HG03520 (cell line): ENCODE data around the gene VWA3B.

Experiments used
- ATAC-seq: cut with Tn5 transposase; IDR thresholded peaks from one replicate; pipeline ENCODE4 v1.9.1; 2021; ENCODE audit warnings: mild to moderate bottlenecking, moderate library complexity; ENCODE audit not compliant: unreplicated experiment

Gene VWA3B

DNA sequence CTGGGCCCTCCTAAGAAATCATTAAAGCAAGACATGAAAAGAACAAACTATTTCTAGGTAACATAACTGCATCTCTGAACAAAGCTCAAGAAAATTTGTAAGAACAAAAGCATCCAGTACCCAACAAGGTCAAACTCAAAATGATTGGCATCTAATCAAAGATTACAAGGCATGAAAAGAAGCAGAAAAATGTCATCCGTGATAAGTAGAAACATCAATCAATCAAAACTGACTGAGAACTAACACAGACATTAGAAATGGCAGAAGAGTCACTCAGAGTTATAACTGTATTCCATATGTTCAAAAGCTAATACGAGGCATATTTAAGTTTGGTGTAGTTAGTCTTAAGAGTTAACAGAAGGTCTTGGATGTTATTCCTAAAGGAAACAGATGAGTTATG lies 80.9 kb downstream of the VWA3B start:
- no peak for ATAC-seq

- no peak for ATAC-seq
Measured at GRCh38 chr2:98170076-98170475, 83.1 kb downstream of the VWA3B start.

- ATAC-seq: no peak
Measured at GRCh38 chr2:98172150-98172765, 85.3 kb downstream of the VWA3B start.

DNA sequence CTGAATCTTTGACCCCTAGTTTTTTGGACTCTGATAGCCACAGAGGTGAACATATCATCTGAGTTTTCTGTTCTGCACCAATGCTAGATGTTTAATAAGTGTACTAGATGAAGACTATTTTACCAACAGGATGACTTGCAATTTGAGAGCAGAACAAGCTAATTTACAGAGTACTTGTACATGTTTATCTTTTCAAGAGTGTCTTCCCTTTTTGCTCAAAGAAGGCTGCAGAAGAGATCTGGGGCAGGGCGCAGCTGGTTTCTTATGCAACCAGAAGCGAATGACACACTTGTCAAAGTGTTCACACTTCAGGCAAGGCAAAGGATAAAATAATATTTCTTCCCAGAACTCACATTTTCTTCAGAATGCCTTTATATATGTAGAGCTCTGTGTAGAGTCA lies 86.0 kb downstream of the VWA3B start:
- ATAC-seq: no peak

DNA sequence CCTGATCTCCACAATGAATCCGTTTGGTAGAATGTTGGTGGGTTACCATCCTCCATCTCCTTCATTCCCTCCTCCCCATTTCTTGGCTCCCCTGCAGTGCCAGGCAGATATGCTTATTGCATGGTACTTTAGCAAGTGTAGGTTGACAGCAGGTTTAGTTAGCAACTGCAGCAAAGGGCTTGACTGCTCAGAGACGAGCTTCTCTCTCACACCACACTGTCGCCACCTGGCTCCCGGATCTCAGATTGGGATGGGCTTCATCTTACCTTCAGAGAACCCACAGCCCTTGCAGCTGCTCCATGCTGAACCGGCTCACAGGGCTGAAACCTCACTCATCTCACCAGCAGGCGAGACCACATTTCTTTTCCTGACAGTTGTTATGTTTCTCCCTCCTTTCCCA lies 88.8 kb downstream of the VWA3B start:
- no peak for ATAC-seq

- no peak for ATAC-seq
Measured at GRCh38 chr2:98177286-98177685, 90.3 kb downstream of the VWA3B start.

DNA sequence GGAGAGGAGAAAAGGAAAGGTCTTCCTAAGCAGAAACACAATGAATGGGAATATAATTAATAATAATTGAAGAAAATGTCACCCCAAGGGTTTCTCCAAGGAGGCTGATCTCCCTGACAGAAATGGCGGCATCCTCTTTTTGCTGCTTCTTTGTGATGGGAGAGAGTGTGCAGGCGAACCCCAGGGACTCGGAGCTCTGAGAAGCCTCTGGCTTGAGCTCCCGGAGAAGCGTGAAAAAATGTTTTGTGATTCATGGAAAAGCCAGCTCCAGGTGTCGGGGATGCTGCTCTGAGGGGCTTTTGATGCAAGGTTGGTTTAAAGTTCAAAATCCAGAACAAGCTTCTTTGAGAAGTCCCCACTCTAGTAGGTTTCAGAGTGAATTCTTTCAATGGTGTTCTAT lies 91.0 kb downstream of the VWA3B start:
- no peak for ATAC-seq

GRCh38 chr2:98180456-98180855 lies 93.5 kb downstream of the VWA3B start:
- ATAC-seq: no peak

GRCh38 chr2:98181346-98181745 lies 94.4 kb downstream of the VWA3B start:
- ATAC-seq: no peak

DNA sequence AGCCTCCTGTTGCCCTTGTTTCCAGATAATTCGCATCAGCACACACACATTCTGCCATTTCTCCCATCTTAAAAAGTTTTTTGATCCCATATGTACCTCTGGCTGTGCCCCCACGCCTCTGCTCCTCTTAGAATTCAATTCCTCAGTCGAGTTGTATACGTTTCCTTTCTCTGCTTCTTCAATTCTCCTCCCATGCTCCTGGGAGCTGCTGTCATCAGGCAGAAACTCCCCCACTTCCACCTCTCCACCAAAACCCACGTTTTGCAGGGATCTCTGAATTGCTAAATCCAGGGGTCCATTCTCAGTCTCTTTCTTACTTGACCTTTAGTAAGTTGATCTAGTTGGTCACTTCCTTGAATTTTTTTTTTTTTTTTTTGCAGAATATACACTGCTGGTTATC lies 98.8 kb downstream of the VWA3B start:
- no peak for ATAC-seq

DNA sequence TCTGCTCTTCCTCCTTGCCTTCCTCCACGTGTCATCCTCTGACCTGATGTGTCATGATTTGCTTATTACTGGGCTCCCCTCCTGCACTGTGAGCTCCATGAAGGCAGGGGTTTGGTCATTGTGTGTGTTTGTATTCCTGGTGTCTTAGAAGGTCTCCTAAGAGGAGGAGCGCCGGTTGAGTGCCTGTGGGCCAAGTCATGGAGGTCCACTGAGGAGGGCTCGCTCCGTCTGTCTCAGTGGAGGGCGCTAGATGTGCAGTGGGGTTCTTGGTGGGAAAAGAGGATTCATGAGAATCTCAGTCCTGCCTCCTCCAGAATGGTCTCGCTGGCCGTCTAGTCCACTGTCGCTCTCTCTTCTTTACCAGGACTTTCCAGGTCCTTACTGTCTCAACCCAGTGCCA lies 100.2 kb downstream of the VWA3B start:
- ATAC-seq: no peak

DNA sequence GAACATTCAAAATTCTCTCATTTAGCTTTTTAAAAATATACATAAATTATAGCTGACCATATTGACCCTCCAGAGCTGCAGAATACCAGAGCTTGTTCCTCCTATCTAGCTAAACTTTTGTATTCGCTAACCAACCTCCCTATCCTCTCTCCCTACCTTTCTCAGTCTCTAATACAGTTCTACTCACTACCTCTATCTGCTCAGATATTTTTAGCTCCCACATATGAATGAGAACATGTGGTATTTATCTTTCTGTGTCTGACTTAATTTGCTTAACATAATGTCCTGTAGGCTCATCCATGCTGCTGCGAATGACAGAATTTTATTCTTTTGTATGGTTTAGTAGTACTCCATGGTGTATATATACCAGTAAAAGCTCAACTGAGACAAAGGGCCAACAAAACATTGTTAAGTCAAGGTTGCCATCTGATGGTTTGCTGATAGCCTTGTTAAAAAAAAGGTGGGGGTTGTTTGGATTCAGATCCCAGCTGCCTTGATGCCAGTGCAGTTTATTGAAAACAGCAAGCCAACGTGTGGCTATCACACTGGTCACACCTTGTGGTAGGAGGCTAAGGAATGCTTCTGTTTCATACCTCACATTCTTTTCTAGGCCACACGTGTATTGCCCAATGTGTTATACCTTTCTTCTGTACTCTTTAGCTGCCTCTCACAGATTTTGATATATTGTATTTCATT lies 101.5 kb downstream of the VWA3B start:
- ATAC-seq: no peak

DNA sequence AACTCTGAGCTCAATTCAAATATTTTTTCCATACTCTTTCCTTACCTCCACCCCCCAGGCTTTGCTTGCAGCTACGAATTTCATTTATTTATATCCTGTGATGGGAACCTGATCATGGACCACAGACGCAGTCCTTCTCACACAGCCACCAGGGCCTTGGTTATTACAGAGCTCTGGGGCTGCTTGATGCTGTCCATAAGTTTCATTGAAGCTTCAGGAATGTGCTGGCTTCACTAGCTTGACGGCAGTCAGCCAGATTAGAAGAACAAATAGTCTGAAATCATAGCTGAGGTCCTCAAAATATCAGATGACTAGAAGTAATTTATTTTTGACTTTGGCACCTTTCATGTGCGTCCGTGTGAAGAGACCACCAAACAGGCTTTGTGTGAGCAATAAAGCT lies 104.9 kb downstream of the VWA3B start:
- ATAC-seq: no peak

DNA sequence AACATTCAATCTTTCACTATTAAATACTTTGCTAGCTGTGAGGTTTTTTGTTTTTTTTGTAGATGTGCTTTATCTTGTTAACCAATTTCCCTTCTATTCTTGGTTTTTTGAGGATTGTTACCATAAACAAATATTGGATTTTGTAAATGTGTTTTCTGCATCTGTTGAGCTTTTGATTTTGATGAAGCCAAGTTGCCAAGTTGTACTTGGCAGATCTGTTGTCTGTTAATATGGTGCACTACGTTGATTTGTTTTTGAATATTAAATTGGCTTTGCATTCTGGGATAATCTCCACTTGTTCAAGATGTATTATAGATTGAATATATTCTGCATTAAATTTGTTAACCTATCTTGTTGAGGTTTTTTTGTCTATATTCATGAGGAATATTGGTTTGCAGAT lies 114.6 kb downstream of the VWA3B start:
- ATAC-seq: no peak

DNA sequence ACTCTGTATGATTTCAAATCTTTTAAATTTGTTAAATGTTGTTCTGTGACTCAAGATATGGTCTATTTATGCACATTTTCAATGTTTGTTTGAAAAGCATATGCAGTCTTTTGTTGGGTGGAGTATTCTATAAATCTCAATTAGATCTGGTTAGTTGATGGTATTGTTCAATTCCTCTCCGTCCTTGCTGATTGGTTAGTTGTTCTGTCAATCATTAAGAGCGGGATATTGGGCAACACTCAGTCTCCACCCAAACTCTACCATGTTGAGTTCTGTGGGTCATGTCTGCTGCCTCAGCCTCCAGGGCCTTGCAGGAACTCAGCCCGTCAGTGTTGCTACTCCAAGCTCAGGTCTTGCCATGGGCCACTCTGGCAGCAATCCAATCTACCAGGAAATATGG lies 118.9 kb downstream of the VWA3B start:
- ATAC-seq: no peak

DNA sequence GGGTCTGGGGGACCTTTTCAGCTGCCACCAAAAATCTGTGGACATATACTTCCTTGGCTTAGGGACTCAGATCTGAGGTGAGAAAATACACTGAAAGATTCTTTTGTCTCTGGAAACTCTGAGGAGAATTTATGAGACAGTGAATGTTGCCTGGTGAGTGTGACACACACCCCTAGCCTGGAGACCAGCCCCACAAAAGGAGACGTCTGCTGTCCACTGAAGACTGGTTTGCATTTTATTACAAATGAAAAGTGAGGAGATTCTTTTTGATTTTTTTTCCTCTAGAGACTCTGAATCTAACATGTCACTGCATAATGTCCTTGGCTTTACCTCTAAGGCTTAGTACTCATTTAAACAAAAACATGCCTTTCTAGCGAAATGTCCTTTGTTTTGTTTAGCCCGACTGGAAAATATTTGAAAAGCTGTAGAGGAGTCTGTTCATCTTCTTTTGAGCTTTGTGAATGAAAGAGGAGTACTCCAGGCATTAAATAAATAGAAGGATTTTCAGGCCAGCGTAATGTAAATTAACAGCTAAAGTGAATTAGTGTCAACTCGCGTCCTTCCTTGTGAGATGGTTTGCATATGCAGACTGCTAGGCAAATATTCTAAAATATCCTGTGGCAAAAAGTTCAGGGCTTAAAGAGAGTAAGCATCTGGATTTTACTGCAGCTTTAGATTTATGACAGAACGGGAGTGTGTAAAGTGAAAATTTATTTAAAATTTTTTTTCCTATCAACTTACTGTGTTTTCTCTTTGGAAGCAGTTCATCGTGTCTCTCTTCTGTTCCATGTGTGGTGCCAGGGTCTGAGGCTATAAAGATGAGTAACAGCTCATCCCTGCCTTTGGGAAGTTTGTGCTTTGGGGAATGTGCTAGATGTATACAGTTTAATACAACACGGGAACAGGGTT lies 125.4 kb downstream of the VWA3B start:
- no peak for ATAC-seq

DNA sequence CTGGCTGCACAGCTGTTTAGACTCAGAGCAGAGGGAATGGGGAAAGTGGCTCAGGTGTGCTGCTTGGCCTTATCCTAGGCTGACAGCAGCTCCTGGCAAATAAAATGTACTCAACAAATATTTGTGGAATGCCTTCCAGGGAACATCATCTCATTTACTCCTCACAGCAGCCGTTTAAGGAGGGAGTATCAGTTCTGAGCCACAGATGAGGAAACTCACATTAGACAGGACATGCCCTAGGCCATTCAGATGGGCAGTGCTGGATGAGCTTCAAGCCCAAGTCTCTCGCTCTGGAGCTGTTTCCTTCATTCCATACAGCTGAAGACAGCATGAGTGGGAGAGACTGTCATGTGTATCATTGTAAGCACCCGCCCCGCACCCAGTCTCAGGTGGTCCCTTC lies 129.6 kb downstream of the VWA3B start:
- ATAC-seq: no peak

DNA sequence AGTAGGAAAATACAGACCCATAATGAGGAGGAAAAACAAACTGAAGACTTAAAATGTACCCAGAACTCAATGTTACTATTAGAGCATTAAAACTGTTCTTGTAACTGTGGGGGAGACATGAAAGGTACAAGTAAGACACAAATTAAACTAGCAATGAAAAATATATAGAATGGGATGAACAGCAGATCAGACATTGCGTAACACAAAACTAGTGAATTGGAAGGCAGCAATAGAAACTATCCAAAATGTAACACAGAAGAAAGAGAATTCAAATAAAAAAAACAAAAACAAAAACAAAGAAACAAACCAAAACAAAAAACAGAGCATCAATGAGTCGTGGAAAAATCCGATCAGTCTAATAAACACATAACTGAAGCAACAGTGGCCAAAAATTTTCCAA lies 132.2 kb downstream of the VWA3B start:
- ATAC-seq: no peak

DNA sequence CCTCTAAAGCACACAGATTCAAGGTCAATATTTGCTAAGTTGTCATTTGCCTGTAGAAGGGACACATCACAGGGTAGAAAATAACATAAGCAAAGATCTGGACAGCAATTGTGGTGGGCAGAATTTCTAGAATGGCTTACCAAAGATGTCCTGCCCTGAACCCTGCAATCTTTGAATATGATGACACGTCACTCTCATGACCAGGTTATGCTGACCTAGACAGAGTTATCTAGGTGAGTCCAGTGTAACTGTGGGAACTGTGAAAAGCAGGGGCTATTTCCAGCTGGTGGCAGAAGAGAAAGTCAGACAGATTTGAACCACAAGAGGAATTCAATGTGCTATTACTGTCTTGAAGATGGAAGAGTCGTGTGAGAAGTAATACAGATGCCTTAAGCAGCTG lies 147.0 kb downstream of the VWA3B start:
- ATAC-seq: no peak

DNA sequence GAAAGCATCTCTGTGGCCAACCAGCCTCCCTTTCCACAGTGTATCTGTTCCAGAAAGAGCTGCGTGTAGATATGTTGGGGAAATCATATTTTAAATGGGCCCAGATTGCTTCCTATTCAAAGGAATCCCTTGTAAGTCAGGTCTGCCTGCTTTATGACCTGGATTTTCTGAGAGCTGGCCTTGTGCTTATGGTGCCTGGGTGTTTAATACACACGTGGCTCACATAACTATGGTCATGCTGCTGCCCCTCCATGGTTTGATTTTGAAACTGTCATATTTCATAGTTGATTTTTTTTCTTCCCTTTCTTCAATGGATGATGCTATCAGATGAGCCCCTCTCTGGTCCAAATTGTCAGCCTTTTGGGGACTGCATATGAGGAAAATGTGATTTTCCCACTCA lies 147.8 kb downstream of the VWA3B start:
- ATAC-seq: no peak

GRCh38 chr2:98236935-98237334 lies 150.0 kb downstream of the VWA3B start:
- no peak for ATAC-seq

DNA sequence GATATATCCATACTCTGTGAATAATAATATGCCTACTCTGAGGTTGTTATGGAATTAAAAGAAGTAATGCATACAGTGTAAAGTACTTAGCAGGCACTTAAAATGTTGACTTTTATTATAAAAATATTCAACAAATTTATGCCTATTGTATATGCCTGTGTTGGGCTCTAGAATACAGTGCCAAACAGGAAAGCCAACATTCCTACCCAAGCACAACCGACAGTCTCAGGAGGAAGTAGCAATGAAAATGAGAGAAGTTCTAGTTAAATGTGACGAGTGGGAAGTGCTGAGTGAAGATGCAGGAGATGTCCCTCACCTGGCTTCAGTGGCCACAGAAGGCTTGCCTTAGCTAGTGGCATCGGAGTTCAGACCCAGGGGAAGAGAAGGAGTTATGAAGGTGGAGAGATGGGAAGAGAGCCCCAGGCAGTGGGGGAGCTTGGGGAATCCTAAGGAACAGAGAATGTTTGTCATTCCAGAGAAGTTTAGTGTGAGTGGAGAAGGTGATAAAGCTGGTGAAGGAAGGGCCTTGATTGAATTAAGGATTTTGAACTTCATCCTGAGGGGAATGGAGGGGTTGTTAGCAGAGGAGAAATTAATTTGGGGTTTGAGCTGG lies 153.9 kb downstream of the VWA3B start:
- ATAC-seq: no peak
